ENCODE data around the gene FHIT.

DNA sequence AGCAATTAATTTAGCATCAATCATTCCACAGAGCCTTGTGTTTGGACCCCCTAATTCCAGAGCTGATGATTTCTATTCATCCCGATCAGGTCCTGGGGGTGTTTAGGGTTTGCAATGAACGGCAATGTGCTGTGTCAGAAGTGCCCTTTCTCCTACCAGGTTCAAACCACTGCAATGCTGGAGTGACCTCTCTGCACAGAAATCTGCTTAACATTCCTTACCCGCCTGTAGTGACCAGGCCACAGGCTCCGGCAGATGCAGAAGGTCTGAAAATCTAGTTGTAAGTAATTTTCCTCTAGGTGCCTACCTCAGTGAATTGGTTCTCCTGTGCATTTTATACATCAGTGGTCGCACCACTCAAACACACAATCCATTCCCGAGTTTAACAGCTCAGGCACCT is 1476.1 kb downstream of the FHIT start:
- TF ChIP-seq, protein P1, sequence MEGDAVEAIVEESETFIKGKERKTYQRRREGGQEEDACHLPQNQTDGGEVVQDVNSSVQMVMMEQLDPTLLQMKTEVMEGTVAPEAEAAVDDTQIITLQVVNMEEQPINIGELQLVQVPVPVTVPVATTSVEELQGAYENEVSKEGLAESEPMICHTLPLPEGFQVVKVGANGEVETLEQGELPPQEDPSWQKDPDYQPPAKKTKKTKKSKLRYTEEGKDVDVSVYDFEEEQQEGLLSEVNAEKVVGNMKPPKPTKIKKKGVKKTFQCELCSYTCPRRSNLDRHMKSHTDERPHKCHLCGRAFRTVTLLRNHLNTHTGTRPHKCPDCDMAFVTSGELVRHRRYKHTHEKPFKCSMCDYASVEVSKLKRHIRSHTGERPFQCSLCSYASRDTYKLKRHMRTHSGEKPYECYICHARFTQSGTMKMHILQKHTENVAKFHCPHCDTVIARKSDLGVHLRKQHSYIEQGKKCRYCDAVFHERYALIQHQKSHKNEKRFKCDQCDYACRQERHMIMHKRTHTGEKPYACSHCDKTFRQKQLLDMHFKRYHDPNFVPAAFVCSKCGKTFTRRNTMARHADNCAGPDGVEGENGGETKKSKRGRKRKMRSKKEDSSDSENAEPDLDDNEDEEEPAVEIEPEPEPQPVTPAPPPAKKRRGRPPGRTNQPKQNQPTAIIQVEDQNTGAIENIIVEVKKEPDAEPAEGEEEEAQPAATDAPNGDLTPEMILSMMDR (IDR thresholded peaks at IDR 0.05; ENCODE audit: poor library complexity): no peak
- no peak for TF ChIP-seq EZH2 (IDR thresholded peaks at IDR 0.05; ENCODE audit: borderline replicate concordance)

Measured in hepatocyte (in vitro differentiated cells).